ENCODE data around the gene PHACTR1. TPM values are rescaled to one million over a fixed set of nuclear protein-coding genes. Genes with fewer than 3 reads are reported as not detected.

Gene PHACTR1
- total and polyA plus RNA-seq, 9 of the 15 experiments (the other 6 are each of a cell fraction or from before 2014, with no cell fraction given): 11.5 to 32.6 (median 22.0) TPM

DNA sequence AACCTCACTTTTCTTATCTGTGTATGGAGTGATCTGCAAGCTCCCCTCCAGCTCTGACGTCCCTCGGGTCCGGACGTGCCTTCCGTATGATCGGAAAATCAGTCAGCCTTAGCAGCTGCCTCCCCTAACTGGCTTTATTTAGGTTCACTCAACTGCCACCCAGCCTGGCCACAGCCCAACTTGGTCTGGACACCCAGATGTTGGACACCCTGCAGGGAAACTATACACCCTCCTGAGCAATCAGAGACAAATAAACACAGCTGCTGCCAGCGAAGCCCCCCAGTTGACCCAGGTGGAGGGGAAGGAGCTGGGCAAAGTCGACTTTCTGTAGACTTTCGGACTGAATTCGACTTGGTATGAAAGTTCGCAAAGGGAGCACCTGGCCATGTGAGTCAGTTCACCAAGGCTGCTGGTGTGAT lies 582.8 kb downstream of the PHACTR1 start:
- Histone ChIP-seq H3K4me1 (replicated peaks in 1 of 2; ENCODE audit: control insufficient read depth in 2 of 2, insufficient read depth in 2 of 2, low read length in 2 of 2) (peaks cover 7 to 20% of the 10 kb centered on the region in 2 experiments; a peak in 4 of 5 replicates), H3K79me2 (ENCODE audit: control insufficient read depth, insufficient read depth, low read length) (no peaks in the 10 kb centered on the region), H3K27ac (ENCODE audit: extremely low read depth, low read depth, low read length) (no peak overlapping the region), H3K36me3 (ENCODE audit: control insufficient read depth, insufficient read depth, low read length) (peaks cover 45% of the 10 kb centered on the region), H3K9me3 (replicated peaks; ENCODE audit: control insufficient read depth, insufficient read depth, low read depth, low read length) (no peaks in the 10 kb centered on the region), H2AFZ (ENCODE audit: low read depth, low read length) (no peak overlapping the region), H3K4me3 (no peak overlapping the region), H3K4me2 (ENCODE audit: insufficient read depth, low read length) (no peak overlapping the region), H3K9me1 (ENCODE audit: control insufficient read depth, insufficient read depth, low read length) (no peaks in the 10 kb centered on the region), H3K9ac (ENCODE audit: insufficient read depth in 1 of 2, low read depth in 2 of 2, low read length in 2 of 2) (peak overlapping the region in 1 of 2 experiments; percentile 4; a peak in 1 of 4 replicates), H4K20me1 (replicated peaks; ENCODE audit: control insufficient read depth, insufficient read depth, low read length) (no peaks in the 10 kb centered on the region), H3K27me3 (ENCODE audit: control insufficient read depth in 2 of 2, insufficient read depth in 2 of 2, low read length in 2 of 2) (no peaks in the 10 kb centered on the region)
- no peak for DNase-seq (ENCODE audit: extremely low read depth in 1 of 4, low spot score in 3 of 4)
- ATAC-seq: no peak
- intact Hi-C loops (cut with micrococcal nuclease) (no loop called here), in situ Hi-C loops (cut with MboI) (no loop called here)
- TF ChIP-seq NUFIP1 (IDR thresholded peaks at IDR 0.05; ENCODE audit: partially characterized antibody) (no peak), POLR2AphosphoS5 (IDR thresholded peaks at IDR 0.05; ENCODE audit: control insufficient read depth, insufficient read depth, low read depth, low read length) (no peak), ZNF12 (CRISPR knock-in tag; IDR thresholded peaks at IDR 0.05) (no peak), ETV6 (IDR thresholded peaks at IDR 0.05; ENCODE audit: borderline replicate concordance in 1 of 2, low read depth in 2 of 2, low read length in 1 of 2) (no peak), ETV6 (CRISPR knock-in tag; IDR thresholded peaks at IDR 0.05; ENCODE audit: borderline replicate concordance) (no peak), MTA1 (IDR thresholded peaks at IDR 0.05; ENCODE audit: borderline replicate concordance) (no peak), SREBF2 (CRISPR knock-in tag; IDR thresholded peaks at IDR 0.05) (no peak), NFE2L1 (tag; IDR thresholded peaks at IDR 0.05; ENCODE audit: borderline replicate concordance, low read depth) (no peak), SPI1 (IDR thresholded peaks at IDR 0.05; ENCODE audit: borderline replicate concordance, low read depth, low read length) (no peak), ELF2 (CRISPR knock-in tag; IDR thresholded peaks at IDR 0.05) (no peak), BHLHE40 (IDR thresholded peaks at IDR 0.05; ENCODE audit: low read length) (no peak), ZBTB17 (CRISPR knock-in tag; IDR thresholded peaks at IDR 0.05) (no peak), KDM4B (IDR thresholded peaks at IDR 0.05; ENCODE audit: borderline replicate concordance in 2 of 2, low read depth in 1 of 2) (no peak), ILK (tag; IDR thresholded peaks at IDR 0.05; ENCODE audit: borderline replicate concordance, low read depth) (no peak), NCOA6 (IDR thresholded peaks at IDR 0.05) (no peak)
- TF ChIP-seq, protein P1, sequence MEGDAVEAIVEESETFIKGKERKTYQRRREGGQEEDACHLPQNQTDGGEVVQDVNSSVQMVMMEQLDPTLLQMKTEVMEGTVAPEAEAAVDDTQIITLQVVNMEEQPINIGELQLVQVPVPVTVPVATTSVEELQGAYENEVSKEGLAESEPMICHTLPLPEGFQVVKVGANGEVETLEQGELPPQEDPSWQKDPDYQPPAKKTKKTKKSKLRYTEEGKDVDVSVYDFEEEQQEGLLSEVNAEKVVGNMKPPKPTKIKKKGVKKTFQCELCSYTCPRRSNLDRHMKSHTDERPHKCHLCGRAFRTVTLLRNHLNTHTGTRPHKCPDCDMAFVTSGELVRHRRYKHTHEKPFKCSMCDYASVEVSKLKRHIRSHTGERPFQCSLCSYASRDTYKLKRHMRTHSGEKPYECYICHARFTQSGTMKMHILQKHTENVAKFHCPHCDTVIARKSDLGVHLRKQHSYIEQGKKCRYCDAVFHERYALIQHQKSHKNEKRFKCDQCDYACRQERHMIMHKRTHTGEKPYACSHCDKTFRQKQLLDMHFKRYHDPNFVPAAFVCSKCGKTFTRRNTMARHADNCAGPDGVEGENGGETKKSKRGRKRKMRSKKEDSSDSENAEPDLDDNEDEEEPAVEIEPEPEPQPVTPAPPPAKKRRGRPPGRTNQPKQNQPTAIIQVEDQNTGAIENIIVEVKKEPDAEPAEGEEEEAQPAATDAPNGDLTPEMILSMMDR (IDR thresholded peaks at IDR 0.05 in 2 of 3, conservative IDR thresholded peaks at IDR 0.05 in 1 of 3; ENCODE audit: insufficient read depth in 2 of 3, low read depth in 1 of 3, low read length in 3 of 3): no peak
- TF ChIP-seq, protein P2, sequence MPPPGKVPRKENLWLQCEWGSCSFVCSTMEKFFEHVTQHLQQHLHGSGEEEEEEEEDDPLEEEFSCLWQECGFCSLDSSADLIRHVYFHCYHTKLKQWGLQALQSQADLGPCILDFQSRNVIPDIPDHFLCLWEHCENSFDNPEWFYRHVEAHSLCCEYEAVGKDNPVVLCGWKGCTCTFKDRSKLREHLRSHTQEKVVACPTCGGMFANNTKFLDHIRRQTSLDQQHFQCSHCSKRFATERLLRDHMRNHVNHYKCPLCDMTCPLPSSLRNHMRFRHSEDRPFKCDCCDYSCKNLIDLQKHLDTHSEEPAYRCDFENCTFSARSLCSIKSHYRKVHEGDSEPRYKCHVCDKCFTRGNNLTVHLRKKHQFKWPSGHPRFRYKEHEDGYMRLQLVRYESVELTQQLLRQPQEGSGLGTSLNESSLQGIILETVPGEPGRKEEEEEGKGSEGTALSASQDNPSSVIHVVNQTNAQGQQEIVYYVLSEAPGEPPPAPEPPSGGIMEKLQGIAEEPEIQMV (tag; conservative IDR thresholded peaks at IDR 0.05; ENCODE audit: low read depth): no peak
- CTCF ChIA-PET (ENCODE audit: low intra/inter-chr PET ratio): no interaction called here
- BruUV-seq (replicated peaks): no TSS peak
- no peak for FAIRE-seq
- POLR2A ChIA-PET: interaction anchor here (0.6 to 1.3 kb wide), 3 partner anchors 21 to 30 kb away, joined by 3 to 4 read pairs (median 3); no protein-coding TSS in a partner anchor
- 87% methylated on average over 11 of the region's 11 CpGs for WGBS (ENCODE audit: insufficient coverage, low coverage, missing lambda C conversion rate)
